ENCODE data around the gene RLF. TPM values are rescaled to one million over a fixed set of nuclear protein-coding genes. Genes with fewer than 3 reads are reported as not detected.
A peak's percentile ranks its signal among the peaks of the same experiment; 100 is the strongest.

RLF gene
- total RNA-seq, 4 donors from 2014 or later, result 15.1 to 23.7 (median 21.2) TPM

GRCh38 chr1:40252601-40253000 lies 91.4 kb downstream of the RLF start:
- no peaks in the 10 kb centered on the region for H3K27me3 ChIP-seq
- intact Hi-C loops (cut with DNase I), result loop anchor here (10.0 kb wide), 1 partner anchor 298 kb away; the partner anchor contains the start of gene MFSD2A
- no peaks in the 10 kb centered on the region for H3K36me3 ChIP-seq
- H3K27ac ChIP-seq (replicated peaks in 1 of 4), result no peak overlapping the region
- no peaks in the 10 kb centered on the region for H3K9me3 ChIP-seq
- H3K4me3 ChIP-seq, result no peak overlapping the region
- H3K4me1 ChIP-seq, result peaks cover 15 to 22% (median 17%) of the 10 kb centered on the region in 4 donors
- no peak for DNase-seq (ENCODE audit: extremely low spot score)
- WGBS, result 87% methylated on average over 2 of the region's 2 CpGs
- TF ChIP-seq POLR2AphosphoS5 (IDR thresholded peaks at IDR 0.05) (no peak), CTCF (IDR thresholded peaks at IDR 0.05) (no peak), EP300 (IDR thresholded peaks at IDR 0.05) (no peak), POLR2A (IDR thresholded peaks at IDR 0.05; ENCODE audit: low read depth) (no peak)

- Histone ChIP-seq H3K9me3 (no peaks in the 10 kb centered on the region), H3K4me1 (peaks cover 30 to 40% (median 34%) of the 10 kb centered on the region in 4 donors), H3K36me3 (peaks cover 0 to 2% (median under 1%) of the 10 kb centered on the region in 4 donors), H3K27ac (replicated peaks in 1 of 4) (no peak overlapping the region), H3K27me3 (no peaks in the 10 kb centered on the region), H3K4me3 (no peak overlapping the region)
- DNase-seq (ENCODE audit: extremely low spot score), result no peak
- TF ChIP-seq POLR2A (IDR thresholded peaks at IDR 0.05; ENCODE audit: low read depth) (no peak), POLR2AphosphoS5 (IDR thresholded peaks at IDR 0.05) (no peak), EP300 (IDR thresholded peaks at IDR 0.05) (no peak), CTCF (IDR thresholded peaks at IDR 0.05) (no peak)
- intact Hi-C loops (cut with DNase I), result loop anchor here (5.0 to 10.0 kb wide), 3 partner anchors 62 to 300 kb away; partner anchors contain the start of genes COL9A2, MFSD2A and RLF
Observed at GRCh38 chr1:40255231-40255630, 94.0 kb downstream of the RLF start.

- H3K4me3 ChIP-seq, result peak overlapping the region; percentile 74 to 94 (median 88)
- DNase-seq (ENCODE audit: extremely low spot score), result no peak
- H3K9me3 ChIP-seq, result no peaks in the 10 kb centered on the region
- no peak for TF ChIP-seq POLR2AphosphoS5 (IDR thresholded peaks at IDR 0.05)
- no peak for TF ChIP-seq POLR2A (IDR thresholded peaks at IDR 0.05; ENCODE audit: low read depth)
- no peak for TF ChIP-seq EP300 (IDR thresholded peaks at IDR 0.05)
- TF ChIP-seq CTCF (IDR thresholded peaks at IDR 0.05), result no peak
- peaks cover 8 to 15% (median 13%) of the 10 kb centered on the region in 4 donors for H3K36me3 ChIP-seq
- no peaks in the 10 kb centered on the region for H3K27me3 ChIP-seq
- H3K4me1 ChIP-seq, result peaks cover 35 to 50% (median 47%) of the 10 kb centered on the region in 4 donors
- WGBS, result 66% methylated on average over 6 of the region's 6 CpGs
- H3K27ac ChIP-seq (replicated peaks in 1 of 4), result peak overlapping the region; percentile 91 to 96 (median 94)
- intact Hi-C loops (cut with DNase I), result loop anchor here (5.0 to 10.0 kb wide), 3 partner anchors 61 to 302 kb away; partner anchors contain the start of genes COL9A2, MFSD2A and RLF
Observed at GRCh38 chr1:40256401-40257084, 95.4 kb downstream of the RLF start.

- WGBS, result 1% methylated on average over 16 of the region's 16 CpGs
- H3K4me1 ChIP-seq, result peaks cover 41 to 58% (median 55%) of the 10 kb centered on the region in 4 donors
- intact Hi-C loops (cut with DNase I), result loop anchor here (5.0 to 10.0 kb wide), 3 partner anchors 60 to 302 kb away; partner anchors contain the start of genes COL9A2, MFSD2A and RLF
Observed at GRCh38 chr1:40257313-40257687, 96.1 kb downstream of the RLF start.

More at GRCh38 chr1:40257313-40257687, 96.1 kb downstream of the RLF start:
- Histone ChIP-seq H3K36me3 (peaks cover 10 to 23% (median 17%) of the 10 kb centered on the region in 4 donors), H3K27me3 (no peaks in the 10 kb centered on the region), H3K9me3 (no peaks in the 10 kb centered on the region), H3K4me3 (peak overlapping the region; percentile 74 to 94 (median 88)), H3K27ac (replicated peaks in 1 of 4) (peak overlapping the region; percentile 91 to 96 (median 94))
- no peak for DNase-seq (ENCODE audit: extremely low spot score)
- TF ChIP-seq EP300 (IDR thresholded peaks at IDR 0.05) (no peak), POLR2AphosphoS5 (IDR thresholded peaks at IDR 0.05) (no peak), CTCF (IDR thresholded peaks at IDR 0.05) (no peak), POLR2A (IDR thresholded peaks at IDR 0.05; ENCODE audit: low read depth) (no peak)
